ENCODE results near the gene SLC2A4.
"Not testable (repeated sequence)": the region's sequence is repeated elsewhere in the genome, so short reads cannot be mapped to it uniquely, and the experiment has no call there.

The SLC2A4 gene

DNA sequence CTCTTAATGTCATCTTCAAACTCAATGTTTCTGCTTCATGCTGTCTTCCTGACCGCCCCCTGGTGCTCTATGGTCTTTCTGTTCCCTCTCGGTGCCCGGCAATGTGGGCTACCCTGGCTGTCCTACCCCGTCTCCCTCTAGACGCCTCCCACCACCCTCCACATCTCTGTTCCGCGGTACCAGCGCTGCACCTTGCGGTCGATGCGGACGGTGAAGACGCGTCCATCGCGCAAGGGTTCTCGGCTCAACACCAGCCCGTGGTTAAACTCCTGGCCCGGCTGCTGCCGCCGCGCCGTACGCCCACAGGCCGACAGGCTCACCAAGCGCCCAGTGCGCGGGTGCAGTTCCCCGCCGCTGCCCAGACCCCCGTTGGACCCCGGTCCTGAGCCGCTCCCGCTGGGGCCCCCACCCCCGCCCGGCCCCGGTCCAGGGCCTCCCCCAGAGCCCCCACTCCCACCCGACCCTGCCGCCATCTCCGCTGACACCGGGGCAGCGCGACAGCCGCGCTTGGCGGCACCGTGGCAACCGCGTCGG is 47.4 kb downstream of the SLC2A4 start, which contains the start of gene NEURL4:
Gene NEURL4, minus strand, starts transcription at position 496 of the 534 bp plus-strand sequence. Its CDS starts 23 bp downstream, at position 473.
- no peak for TF ChIP-seq CTCF (IDR thresholded peaks at IDR 0.05; ENCODE audit: extremely low read depth, insufficient read depth, missing control alignments)
- DNase-seq (ENCODE audit: low spot score), result peak; percentile 57
- in situ Hi-C loops (cut with MboI; ENCODE audit: low pct_unique_long_range_greater_than_20kb, low sequenced_read_pairs, unreplicated experiment), result no loop called here

GRCh38 chr17:7329374-7329996 is 48.0 kb downstream of the SLC2A4 start:
- TF ChIP-seq CTCF (IDR thresholded peaks at IDR 0.05; ENCODE audit: extremely low read depth, insufficient read depth, missing control alignments), result peak; percentile 4
- in situ Hi-C loops (cut with MboI; ENCODE audit: low pct_unique_long_range_greater_than_20kb, low sequenced_read_pairs, unreplicated experiment), result no loop called here
- DNase-seq (ENCODE audit: low spot score), result peak; percentile 99

- peak; percentile 90 for DNase-seq (ENCODE audit: low spot score)
- TF ChIP-seq CTCF (IDR thresholded peaks at IDR 0.05; ENCODE audit: extremely low read depth, insufficient read depth, missing control alignments), result no peak
- in situ Hi-C loops (cut with MboI; ENCODE audit: low pct_unique_long_range_greater_than_20kb, low sequenced_read_pairs, unreplicated experiment), result no loop called here
Observed at GRCh38 chr17:7329997-7330637, 48.6 kb downstream of the SLC2A4 start.

GRCh38 chr17:7330638-7331015 is 49.1 kb downstream of the SLC2A4 start:
- in situ Hi-C loops (cut with MboI; ENCODE audit: low pct_unique_long_range_greater_than_20kb, low sequenced_read_pairs, unreplicated experiment), result no loop called here
- no peak for DNase-seq (ENCODE audit: low spot score)
- no peak for TF ChIP-seq CTCF (IDR thresholded peaks at IDR 0.05; ENCODE audit: extremely low read depth, insufficient read depth, missing control alignments)

DNA sequence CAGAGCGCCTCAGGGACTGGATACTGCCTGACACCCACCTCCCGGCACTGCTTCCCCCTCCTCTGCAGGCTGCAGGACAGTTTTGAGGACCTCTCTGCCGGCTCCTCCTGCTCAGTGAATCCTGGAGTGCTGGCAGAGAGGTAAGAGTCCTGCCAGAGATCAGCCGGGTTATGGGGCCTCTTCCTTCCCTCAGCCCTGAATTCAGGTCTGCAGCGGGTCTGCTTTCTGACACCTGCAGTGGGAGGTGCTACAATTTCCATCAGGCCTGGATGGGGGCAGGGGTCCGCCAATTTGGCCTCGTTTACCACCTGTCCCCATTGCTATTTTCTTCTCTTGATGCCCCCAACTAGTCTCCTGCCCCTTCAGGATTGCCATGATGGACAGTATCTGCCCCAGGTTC is 50.6 kb downstream of the SLC2A4 start:
- DNase-seq (ENCODE audit: low spot score), result no peak
- in situ Hi-C loops (cut with MboI; ENCODE audit: low pct_unique_long_range_greater_than_20kb, low sequenced_read_pairs, unreplicated experiment), result no loop called here
- no peak for TF ChIP-seq CTCF (IDR thresholded peaks at IDR 0.05; ENCODE audit: extremely low read depth, insufficient read depth, missing control alignments)

DNA sequence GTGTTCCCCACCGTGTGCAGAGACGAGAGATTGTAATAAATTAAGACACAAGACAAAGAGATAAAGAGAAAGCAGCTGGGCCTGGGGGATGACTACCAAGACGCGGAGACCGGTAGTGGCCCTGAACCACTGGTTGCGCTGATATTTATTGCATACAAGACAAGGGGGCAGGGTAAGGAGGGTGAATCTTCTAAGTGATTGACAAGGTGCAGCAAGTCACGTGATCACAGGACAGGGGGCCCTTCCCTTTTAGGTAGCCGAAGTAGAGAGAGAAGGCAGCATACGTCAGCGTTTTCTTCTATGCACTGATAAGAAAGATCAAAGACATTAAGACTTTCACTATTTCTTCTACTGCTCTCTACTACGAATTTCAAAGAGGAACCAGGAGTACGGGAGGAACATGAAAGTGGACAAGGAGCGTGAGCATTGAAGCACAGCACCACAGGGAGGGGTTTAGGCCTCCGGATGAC is 51.1 kb downstream of the SLC2A4 start:
- in situ Hi-C loops (cut with MboI; ENCODE audit: low pct_unique_long_range_greater_than_20kb, low sequenced_read_pairs, unreplicated experiment); DNase-seq (ENCODE audit: low spot score): not testable (repeated sequence)

- TF ChIP-seq CTCF (IDR thresholded peaks at IDR 0.05; ENCODE audit: extremely low read depth, insufficient read depth, missing control alignments), result no peak
- in situ Hi-C loops (cut with MboI; ENCODE audit: low pct_unique_long_range_greater_than_20kb, low sequenced_read_pairs, unreplicated experiment), result no loop called here
- no peak for DNase-seq (ENCODE audit: low spot score)
Observed at GRCh38 chr17:7334938-7335538, 53.5 kb downstream of the SLC2A4 start.

- DNase-seq (ENCODE audit: low spot score); in situ Hi-C loops (cut with MboI; ENCODE audit: low pct_unique_long_range_greater_than_20kb, low sequenced_read_pairs, unreplicated experiment): not testable (repeated sequence)
Observed at GRCh38 chr17:7335765-7336164, 54.2 kb downstream of the SLC2A4 start.
